ENCODE data around the gene SCN3B.
A peak's percentile ranks its signal among the peaks of the same experiment; 100 is the strongest.

SCN3B gene, protein sequence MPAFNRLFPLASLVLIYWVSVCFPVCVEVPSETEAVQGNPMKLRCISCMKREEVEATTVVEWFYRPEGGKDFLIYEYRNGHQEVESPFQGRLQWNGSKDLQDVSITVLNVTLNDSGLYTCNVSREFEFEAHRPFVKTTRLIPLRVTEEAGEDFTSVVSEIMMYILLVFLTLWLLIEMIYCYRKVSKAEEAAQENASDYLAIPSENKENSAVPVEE

DNA sequence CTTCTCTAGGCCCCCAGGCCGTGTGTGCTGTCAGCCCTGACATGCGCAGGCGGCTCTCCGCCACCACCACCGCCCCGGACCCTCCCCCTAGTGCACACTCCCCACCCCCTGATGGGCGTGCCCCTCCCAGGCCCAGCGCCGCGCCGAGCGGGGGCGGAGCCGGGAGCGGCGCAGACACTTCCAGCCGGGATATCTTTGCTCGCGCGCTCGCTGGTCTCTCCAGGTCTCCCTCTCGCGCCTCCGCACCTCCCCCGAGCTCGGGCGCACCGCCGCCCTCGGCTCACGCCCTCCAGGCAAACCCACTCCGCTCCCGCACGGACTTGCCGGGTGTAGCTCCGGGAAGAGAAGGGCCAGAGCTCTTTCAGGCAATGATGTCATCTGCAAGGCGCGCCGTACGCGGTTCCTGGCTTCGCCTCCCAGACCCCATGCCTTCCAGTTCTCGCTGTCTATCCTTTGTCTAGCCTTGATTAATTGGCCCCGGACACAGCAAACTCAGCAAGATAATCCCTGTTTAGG lies at the start of gene SCN3B:
SCN3B (minus strand) TSS at position 59 of the 516 bp plus-strand sequence. CDS start 823 bp downstream, outside the sequence.
- peak within 1 kb of the TSS; percentile 75 for H3K4me3 ChIP-seq (ENCODE audit: low read depth, low read length)

DNA sequence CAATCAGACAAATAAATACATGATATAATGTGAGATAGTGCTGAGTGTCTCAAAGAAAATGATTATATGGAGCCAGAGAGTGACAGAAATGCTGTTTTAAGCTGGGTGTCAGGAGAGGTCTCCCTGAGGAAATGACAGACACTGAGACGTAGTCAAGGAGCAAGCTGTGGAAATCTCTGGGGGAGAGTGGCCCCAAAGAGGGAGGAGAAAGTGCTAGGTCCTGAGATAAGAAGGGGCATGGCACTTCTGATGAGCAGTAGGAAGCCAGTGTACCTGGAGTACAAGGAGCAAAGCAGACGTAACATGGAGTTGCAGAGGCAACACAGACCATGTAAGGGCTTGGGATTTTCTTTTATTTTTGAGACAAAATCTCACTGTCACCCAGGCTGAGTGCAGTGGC lies 48.3 kb upstream of the SCN3B start:
- no peak overlapping the region for H3K4me3 ChIP-seq (ENCODE audit: low read depth, low read length)

DNA sequence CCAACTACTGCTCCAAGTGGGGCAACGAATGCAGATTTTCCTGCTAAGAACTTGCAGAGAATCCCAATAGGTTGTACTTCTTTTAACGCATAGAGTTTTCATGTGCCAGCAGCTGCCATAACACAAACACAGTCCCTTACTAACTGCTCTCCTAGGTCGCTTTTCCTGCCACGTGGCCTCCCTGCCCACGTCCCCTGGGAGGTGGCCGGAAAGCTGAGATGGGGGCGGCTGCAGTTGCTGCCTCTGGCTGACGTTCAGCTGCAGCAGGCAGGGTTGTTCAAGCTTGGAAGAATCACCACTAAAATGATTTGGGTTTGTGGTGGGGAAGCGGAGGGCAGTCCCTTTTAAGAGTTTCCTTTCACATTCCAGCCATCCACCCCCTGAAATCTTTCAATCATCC lies 47.7 kb upstream of the SCN3B start:
- no peak overlapping the region for H3K4me3 ChIP-seq (ENCODE audit: low read depth, low read length)

DNA sequence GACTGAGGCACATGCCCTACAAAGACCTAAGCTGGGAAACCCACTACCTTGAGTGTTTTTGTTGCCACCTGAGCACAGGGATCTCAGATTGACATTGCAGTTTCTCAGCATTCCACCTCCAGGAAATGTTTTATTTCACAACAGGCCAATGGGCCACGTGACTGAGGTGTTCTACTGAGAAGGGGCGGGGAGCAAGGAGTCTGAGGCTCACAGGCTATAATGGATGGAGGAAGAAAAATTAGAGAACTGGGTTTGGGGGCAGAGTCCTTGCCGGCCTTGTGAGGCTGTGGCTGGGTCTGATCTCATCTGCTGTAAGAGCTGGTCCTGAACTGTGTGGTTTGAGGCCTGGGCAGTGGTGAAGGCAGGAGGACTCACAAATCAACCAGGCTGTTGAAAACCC lies 46.3 kb upstream of the SCN3B start:
- no peak overlapping the region for H3K4me3 ChIP-seq (ENCODE audit: low read depth, low read length)

- H3K4me3 ChIP-seq (ENCODE audit: low read depth, low read length), result no peak overlapping the region
Measured at GRCh38 chr11:123698546-123699127, 44.2 kb upstream of the SCN3B start.

DNA sequence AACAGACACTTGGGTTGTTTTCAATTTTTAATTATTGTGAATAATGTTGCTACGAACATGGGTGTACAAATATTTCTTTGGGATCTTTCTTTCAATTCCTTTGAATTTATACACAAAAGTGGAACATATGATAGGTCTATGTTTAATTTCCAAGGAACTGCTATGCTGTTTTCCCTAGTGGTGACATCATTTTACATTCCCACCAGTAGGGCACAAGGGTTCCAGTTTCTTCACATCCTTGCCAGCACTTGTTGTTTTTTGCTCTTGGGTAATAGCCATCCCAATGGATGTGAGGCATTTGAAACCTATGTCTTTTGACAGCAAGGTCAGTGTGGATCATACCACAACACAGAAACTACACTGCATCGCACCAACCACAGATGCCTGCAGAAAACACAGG lies 41.8 kb upstream of the SCN3B start:
- no peak overlapping the region for H3K4me3 ChIP-seq (ENCODE audit: low read depth, low read length)

DNA sequence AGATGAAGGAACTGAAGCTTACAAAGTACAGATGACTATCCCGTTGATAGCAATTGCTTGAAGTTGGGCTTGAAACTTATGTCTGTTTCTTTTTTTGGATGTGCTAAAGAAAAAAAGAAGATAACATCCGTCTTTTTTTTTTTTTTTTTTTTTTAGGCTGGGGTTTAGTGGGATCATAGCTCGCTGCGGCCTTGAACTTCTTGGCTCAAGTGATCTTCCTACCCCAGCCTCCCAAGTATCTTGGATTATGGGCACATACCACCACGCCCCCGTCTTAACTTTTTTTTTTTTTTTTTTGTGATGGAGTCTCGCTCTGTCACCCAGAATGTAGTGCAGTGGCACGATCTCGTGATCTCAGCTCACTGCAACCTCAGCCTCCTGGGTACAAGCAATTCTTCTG lies 40.8 kb upstream of the SCN3B start:
- H3K4me3 ChIP-seq (ENCODE audit: low read depth, low read length), result no peak overlapping the region

- no peak overlapping the region for H3K4me3 ChIP-seq (ENCODE audit: low read depth, low read length)
Measured at GRCh38 chr11:123694551-123694950, 40.1 kb upstream of the SCN3B start.

GRCh38 chr11:123692961-123693360 lies 38.5 kb upstream of the SCN3B start:
- H3K4me3 ChIP-seq (ENCODE audit: low read depth, low read length), result no peak overlapping the region

GRCh38 chr11:123690485-123690884 lies 36.1 kb upstream of the SCN3B start:
- no peak overlapping the region for H3K4me3 ChIP-seq (ENCODE audit: low read depth, low read length)

DNA sequence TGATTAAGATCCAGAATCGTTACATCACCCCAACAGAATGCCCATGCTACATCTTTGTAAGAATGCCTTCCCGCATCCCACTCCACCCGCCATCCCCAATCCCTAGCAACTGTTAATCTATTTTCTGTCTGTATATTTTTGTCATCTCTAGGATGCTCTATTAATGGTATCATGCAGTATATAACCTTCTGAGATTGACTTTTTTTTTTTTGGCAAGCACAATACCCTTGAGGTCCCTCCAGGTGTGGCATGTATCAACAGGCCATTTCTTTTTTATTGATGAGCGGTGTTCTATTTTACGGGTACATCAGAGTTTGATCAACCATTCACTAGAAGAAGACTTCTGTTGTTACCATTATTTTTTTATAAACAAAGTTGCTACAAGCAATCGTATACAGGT lies 30.2 kb upstream of the SCN3B start:
- no peak overlapping the region for H3K4me3 ChIP-seq (ENCODE audit: low read depth, low read length)

- H3K4me3 ChIP-seq (ENCODE audit: low read depth, low read length), result no peak overlapping the region
Measured at GRCh38 chr11:123683428-123684170, 29.2 kb upstream of the SCN3B start.

DNA sequence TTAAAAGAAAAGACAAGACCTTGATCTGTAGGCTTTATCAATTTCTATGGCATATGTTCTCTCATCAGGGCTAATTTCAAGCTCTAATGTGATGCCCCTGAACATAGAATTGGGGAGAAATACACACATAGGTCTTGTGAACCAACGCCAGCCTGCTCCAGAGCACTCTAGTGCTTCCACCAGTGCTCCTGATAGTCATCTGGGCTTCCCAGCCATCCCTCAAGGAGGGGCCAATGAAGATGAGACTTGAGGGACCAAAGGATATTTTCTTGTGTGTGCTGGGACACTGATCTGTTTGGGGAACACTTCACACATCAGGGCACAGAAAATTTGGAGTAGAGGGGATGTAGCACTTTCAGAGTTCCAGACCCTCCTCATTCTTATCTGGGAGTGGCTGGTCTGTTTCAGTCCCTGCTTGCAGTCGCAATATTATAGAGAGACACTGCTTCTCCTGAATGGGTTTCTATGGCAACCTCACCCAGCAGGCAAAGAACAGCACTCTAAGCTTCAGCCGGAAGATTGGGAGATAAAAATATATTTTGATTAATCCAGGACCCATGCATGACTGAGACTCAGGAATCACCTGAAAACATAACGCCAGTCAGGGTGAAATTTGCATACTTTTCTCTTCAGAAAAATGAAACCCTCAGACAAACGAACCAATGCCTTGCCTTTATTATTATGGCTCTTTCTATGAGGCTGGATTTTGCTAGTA lies 28.4 kb upstream of the SCN3B start:
- H3K4me3 ChIP-seq (ENCODE audit: low read depth, low read length), result no peak overlapping the region

DNA sequence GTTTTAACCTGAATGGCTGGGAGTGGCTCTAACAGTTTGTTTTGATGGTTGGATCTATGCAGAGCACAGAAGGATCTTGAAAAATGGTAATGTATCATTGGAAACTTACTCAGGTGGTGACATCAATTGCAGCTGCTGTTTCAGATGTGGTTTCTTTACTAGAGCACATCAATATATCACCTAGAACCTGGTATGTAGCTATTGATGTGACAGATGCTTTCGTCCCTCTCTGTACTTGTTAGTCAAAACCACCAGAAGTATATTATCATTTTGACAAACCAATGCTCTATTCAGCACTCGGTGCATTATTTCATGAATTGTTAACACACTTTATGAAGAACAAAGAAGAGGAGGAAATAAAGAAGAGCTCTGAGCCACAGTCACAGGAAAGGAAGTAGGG lies 26.6 kb upstream of the SCN3B start:
- H3K4me3 ChIP-seq (ENCODE audit: low read depth, low read length), result no peak overlapping the region

DNA sequence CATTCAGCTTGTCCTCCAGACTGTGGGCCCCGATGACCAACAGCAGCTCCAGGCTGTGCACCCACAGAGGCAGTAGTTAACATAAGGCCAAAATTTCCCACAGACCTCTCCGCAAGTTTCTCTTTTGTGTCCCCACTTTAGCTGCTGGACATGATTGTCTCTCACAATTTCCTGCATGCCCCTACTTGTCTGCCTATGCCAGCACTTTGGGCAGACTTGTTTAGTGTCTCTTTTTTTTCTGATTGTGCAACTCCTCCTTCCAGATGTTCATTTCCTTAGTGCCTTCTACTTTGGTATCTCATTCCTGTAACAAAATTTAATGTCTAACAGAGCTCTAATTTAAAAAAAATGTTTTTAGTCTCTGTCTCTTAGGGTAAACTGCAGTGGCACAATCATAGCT lies 23.8 kb upstream of the SCN3B start:
- H3K4me3 ChIP-seq (ENCODE audit: low read depth, low read length), result no peak overlapping the region

GRCh38 chr11:123677510-123677909 lies 23.1 kb upstream of the SCN3B start:
- no peak overlapping the region for H3K4me3 ChIP-seq (ENCODE audit: low read depth, low read length)

- no peak overlapping the region for H3K4me3 ChIP-seq (ENCODE audit: low read depth, low read length)
Measured at GRCh38 chr11:123674297-123674696, 19.9 kb upstream of the SCN3B start.

DNA sequence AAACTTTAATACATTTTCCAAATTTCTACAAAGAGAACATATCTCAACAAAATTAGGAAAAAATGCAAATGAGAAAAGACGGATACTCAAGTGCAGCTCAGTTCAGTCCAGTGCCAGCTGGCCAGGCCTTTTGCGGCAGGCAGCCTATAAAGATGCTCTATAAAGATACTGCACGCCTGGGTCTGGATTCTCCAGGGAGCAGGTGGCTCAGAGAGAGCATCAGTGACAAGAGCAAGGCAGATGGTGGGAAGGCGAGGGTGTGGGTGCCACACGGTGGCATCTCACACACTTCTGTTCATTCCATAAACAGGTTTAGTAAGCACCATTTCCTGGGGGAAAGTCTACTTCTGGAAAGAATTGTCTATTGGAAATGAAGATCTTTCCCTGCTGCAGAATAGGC lies 18.1 kb upstream of the SCN3B start:
- no peak overlapping the region for H3K4me3 ChIP-seq (ENCODE audit: low read depth, low read length)

- H3K4me3 ChIP-seq (ENCODE audit: low read depth, low read length), result no peak overlapping the region
Measured at GRCh38 chr11:123671534-123671933, 17.1 kb upstream of the SCN3B start.

GRCh38 chr11:123670081-123670480 lies 15.7 kb upstream of the SCN3B start:
- no peak overlapping the region for H3K4me3 ChIP-seq (ENCODE audit: low read depth, low read length)

GRCh38 chr11:123665306-123665705 lies 10.9 kb upstream of the SCN3B start:
- H3K4me3 ChIP-seq (ENCODE audit: low read depth, low read length), result no peak overlapping the region

Measured in iPS-11a (cell line).